Cardiac fibroblast (primary cell): ENCODE results near the gene DAGLA.

Experiments used
- DNase-seq, 2 donors: peaks; one replicate each; pipeline versions ENCODE4 v3.0.0 to v3.0.0-alpha.2; 2010; ENCODE audit warnings: low read depth in 2 of 2
- H3K4me3 ChIP-seq, 2 donors: replicated peaks in 1 of 2; 1 replicate in 1 of 2; 2 replicates in 1 of 2; pipeline ENCODE4 v1.5.1; 2011; ENCODE audit warnings: low read depth in 2 of 2, low read length in 2 of 2, mild to moderate bottlenecking in 2 of 2, moderate library complexity in 1 of 2
- CTCF ChIP-seq: IDR thresholded peaks from one replicate; pipeline ENCODE4 v1.5.1; 2011; ENCODE audit warnings: low read depth, mild to moderate bottlenecking, low read length, inconsistent platforms

The DAGLA gene

GRCh38 chr11:61743486-61744095 lies 63.4 kb downstream of the DAGLA start:
- no peak for TF ChIP-seq CTCF
- H3K4me3 ChIP-seq, result no peak overlapping the region
- no peak for DNase-seq

GRCh38 chr11:61744181-61744580 lies 64.0 kb downstream of the DAGLA start:
- DNase-seq, result no peak
- TF ChIP-seq CTCF, result no peak
- H3K4me3 ChIP-seq, result no peak overlapping the region

- no peak for TF ChIP-seq CTCF
- no peak overlapping the region for H3K4me3 ChIP-seq
- no peak for DNase-seq
Observed at GRCh38 chr11:61744609-61745156, 64.5 kb downstream of the DAGLA start.

GRCh38 chr11:61745781-61746441 lies 65.7 kb downstream of the DAGLA start:
- no peak for DNase-seq
- H3K4me3 ChIP-seq, result no peak overlapping the region
- no peak for TF ChIP-seq CTCF

GRCh38 chr11:61746442-61747191 lies 66.4 kb downstream of the DAGLA start:
- no peak for TF ChIP-seq CTCF

GRCh38 chr11:61747192-61747966 lies 67.2 kb downstream of the DAGLA start:
- peak; percentile 95 for TF ChIP-seq CTCF
- peak; percentile 71 to 79 for DNase-seq
- no peak overlapping the region for H3K4me3 ChIP-seq

More at GRCh38 chr11:61746442-61747191, 66.4 kb downstream of the DAGLA start:
- H3K4me3 ChIP-seq, result no peak overlapping the region
- DNase-seq, result no peak
